HG03060 (cell line): Measurements from ENCODE around the gene CHL1.

Source experiments
- ATAC-seq: cut with Tn5 transposase; IDR thresholded peaks from one replicate; pipeline ENCODE4 v1.9.1; 2021; ENCODE audit warnings: low read depth, moderate number of reproducible peaks; ENCODE audit not compliant: unreplicated experiment

Gene CHL1

GRCh38 chr3:196311-197148 lies at the start of gene CHL1:
CHL1 (plus strand) TSS chr3:196763; CDS start chr3:319777, 123,014 bp downstream.
- ATAC-seq = no peak

DNA sequence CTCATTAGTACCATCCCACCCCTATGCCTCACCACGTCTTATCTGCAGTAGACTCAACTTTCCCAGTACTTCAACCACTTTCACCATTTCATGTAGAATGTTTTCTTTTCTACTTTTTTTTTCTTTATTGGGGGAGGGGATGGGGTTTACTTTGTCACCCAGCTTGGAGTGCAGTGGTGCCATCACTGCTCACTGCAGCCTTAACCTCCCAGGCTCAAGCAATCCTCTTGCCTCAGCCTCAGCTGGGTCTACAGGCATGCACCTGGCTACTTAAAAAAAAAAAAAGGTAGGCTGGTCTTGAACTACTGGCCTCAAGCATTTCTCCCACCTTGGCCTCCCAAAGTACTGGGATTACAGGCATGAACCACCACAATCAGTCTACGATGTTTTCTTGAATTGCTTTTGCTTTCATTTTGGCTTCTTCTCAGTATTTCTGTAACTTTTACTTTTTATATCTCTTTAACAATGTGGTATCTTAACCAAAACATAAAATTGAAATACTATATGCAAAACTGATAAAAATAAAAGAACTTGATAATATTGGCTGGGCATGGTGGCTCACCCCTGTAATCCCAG lies 44.9 kb upstream of the CHL1 start:
- no peak for ATAC-seq

DNA sequence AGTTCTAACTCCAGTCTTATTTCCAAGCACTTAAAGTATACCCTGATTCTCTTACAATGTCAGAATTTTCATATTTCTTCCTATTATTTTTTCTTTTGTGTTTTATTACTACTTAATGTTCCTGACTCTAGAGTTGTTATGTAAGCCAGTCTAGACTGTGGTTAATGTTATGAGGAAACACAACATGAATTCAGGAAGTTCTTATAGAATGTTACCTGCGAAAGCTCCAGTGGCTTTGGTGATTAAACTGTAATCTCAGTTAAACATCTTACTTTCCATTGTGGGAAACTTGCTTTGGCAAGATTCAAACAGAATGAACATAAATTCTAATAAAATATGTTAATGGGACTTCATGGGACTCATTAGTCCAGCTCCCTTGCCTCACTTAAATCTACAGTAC lies 36.6 kb upstream of the CHL1 start:
- ATAC-seq = no peak

GRCh38 chr3:166071-166470 lies 30.5 kb upstream of the CHL1 start:
- ATAC-seq = no peak

GRCh38 chr3:166799-167198 lies 29.8 kb upstream of the CHL1 start:
- no peak for ATAC-seq

GRCh38 chr3:173886-174285 lies 22.7 kb upstream of the CHL1 start:
- ATAC-seq = no peak

- no peak for ATAC-seq
Measured at GRCh38 chr3:184976-185375, 11.6 kb upstream of the CHL1 start.

DNA sequence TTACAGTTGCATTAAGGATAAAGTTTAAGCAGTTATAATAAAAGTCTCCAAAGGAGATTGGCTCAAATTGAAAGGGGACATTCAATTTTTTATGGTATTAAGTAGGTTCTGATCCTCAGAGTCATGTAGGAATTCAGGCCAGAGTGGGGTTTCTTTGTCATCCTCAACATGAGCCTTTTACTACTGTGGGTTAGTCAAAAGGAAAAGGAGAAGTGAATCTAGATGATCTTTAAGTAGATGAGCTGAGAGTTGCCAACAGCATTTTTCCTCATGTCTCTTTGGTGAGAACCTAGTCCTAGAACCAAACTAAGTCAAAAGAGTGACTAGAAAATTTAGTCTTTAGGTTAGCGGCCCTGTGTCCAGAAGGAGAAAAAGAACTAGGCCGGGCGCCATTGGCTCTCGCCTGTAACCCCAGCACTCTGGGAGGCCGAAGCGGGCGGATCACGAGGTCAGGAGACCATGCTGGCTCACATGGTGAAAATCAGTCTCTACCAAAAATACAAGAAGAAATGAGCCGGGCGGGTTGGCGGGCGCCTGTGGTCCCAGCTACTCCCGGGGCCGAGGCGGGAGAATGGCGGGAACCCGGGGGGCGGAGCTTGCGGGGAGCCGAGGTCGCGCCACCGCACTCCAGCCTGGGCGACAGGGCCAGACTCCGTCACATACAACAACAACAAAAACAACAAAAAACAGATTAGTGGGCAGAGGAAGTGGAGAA lies 4.2 kb upstream of the CHL1 start:
- ATAC-seq = no peak

DNA sequence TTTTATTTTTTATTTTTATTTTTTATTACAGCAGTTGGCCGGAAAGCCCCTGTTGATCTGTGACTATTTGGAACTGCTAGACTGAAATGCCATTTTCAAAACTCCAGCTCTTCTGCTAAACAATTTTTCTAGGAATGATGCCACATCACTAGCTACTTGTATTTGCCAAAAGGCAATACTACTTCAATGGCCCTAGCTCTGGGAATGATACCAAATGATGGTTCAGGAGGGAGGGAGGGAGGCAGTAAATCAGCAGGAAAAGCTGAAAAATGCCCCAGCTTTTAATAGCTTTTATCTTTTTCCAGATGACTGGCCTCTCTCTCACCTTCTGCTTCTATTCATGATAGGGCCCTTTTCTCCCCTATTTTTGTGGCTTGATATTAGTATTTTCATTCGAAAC lies 2.6 kb upstream of the CHL1 start:
- no peak for ATAC-seq

DNA sequence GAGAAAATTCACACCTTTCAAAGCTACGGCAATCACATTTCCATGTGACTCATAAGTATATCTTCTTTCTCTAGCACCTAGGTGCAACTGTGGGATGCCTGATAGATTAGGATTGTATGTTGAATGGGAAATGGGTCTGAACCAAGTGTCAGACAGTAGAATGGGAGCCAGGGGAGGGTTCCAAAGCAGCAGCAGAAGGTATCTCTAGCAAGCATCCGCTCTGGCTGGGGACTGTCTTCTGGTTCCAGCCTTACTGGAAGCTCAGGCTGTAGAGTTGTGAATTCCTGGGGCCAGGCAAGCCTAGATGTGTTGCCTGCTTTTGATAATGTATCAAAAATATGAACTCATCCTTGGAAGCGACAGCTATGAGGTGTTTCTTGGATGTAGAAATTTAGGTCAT lies 2.1 kb upstream of the CHL1 start:
- no peak for ATAC-seq

DNA sequence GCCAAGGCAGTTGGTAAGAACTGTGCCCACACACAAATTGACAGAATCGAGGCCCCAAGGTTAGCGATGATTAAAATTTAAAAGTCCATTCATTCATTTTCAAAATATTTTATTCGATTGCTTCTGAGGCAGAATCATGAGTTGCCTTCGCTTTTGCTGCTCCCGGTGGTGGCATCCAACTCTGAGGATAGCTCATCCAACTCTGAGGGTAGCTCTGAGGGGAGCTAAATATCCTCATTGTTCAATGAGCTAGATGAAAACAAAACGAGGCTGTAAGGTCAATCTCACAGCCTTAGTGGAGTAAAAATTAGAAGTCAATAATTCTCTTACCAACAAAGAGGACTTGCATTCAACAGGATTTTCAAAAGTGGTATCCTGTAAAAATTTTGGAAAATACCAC lies 897 bp upstream of the CHL1 start:
- no peak for ATAC-seq

GRCh38 chr3:197149-197827 lies 725 bp downstream of the CHL1 start:
- no peak for ATAC-seq

- no peak for ATAC-seq
Measured at GRCh38 chr3:197828-198491, 1.4 kb downstream of the CHL1 start.

DNA sequence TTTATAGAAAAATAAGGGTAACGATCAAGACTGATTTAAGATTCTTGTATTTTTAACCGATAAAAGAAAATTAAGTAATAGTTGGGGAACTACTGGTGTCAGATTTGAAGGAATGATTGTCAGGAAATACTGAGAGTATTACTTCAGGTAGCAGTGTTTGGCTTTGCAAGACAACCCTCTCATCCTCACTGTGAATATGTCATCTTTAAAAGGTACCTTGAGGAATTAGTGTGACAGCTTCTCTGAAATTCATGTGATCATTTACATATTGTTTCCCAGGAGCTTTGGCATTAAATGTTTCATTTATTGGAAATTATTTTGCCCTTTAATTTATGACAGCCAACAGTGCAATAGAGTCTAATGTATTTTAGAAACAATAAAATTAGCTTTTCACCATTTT lies 3.3 kb downstream of the CHL1 start:
- ATAC-seq = no peak

- ATAC-seq = no peak
Measured at GRCh38 chr3:200758-201325, 4.3 kb downstream of the CHL1 start.

GRCh38 chr3:204102-204501 lies 7.5 kb downstream of the CHL1 start:
- no peak for ATAC-seq

DNA sequence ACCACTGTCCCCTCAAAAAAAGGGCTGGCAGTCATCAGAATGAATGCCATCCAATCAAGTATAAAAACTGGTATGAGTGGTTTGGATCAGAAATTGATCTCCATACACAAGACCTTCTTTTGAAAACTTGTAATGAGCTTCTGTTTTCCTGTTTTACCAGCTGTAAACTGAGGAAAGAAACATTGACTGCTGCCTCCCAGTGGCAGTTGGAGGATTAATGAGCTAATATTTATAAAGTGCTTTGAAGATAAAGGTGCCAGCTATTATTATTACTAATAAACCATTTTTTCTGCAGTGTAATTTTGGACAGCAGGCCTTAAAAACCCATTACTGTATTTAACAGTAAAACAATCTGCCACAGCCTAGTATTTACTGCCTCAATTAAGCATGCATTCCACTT lies 11.4 kb downstream of the CHL1 start:
- no peak for ATAC-seq

DNA sequence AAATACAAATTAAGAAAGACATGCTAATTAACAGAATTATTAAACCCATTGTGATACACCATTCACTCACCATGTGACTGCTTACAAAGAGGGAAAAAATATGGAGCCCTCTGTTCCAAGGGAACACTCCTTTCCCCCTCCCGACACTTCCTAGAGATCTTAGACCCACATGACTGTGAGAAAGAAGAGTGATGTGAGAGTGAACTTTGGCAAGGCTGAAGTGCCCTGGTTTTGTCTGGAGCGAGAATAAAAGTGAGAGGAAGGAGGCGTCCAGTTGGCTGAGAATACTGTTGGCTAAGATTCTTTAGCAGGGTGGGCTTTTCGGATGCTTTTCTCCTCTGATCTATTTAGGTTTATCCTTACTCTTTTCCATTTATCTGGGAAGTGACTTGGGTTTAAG lies 14.1 kb downstream of the CHL1 start:
- no peak for ATAC-seq

- ATAC-seq = peak; percentile 65
Measured at GRCh38 chr3:212432-212831, 15.9 kb downstream of the CHL1 start.

DNA sequence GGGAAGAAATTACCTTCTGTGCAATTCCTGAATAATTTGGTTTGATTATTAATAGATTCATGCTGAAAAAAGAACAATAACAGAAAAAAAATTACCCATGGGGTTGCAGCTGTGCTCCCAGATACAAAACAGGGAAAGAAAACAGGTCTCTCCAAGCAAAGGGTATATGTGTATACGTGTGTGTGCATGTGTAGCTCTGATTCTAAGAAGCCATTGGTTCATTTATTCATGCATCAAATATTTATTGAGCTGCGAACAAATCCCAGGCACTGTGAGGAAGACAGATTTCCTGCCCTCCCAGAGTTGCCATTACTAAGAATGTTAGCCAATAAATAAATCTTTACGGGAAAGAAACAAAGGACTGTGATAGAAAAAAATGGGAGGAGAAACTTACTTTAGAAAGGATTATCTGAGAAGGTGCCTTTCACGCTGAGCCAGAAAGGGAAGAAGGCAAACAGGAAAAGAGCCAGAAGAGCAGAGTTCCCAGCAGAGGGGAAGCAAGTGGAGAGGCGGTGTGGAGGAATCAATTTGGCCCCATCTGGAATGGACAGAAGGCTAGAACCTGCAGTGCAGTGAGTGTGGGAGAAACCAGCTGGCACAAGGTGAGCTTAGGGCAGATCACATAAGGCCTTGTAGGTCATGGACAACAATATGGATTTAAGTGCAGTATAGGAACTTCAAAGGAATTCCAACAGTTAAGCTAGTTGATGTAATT lies 20.7 kb downstream of the CHL1 start:
- no peak for ATAC-seq
